Measurements from ENCODE around the gene HLA-G. TPM values are rescaled to one million over a fixed set of nuclear protein-coding genes. Genes with fewer than 3 reads are reported as not detected.

The HLA-G gene
- total and polyA plus RNA-seq, 11 donors = 0.23 to 0.77 (median 0.44) TPM; not detected in 7

- H3K27me3 ChIP-seq = peaks cover 16 to 70% (median 29%) of the 10 kb centered on the region in 9 donors
- ATAC-seq (no peak), DNase-seq (no peak)
- H3K4me3 ChIP-seq = no peak overlapping the region
- peaks cover 0 to 12% (median 2%) of the 10 kb centered on the region in 12 donors for H3K4me1 ChIP-seq
- H3K27ac ChIP-seq = no peak overlapping the region
- no peaks in the 10 kb centered on the region for H3K36me3 ChIP-seq
- WGBS, 4 donors = 68 to 77% (median 69%) methylated on average over 2 of the region's 2 CpGs
- no peak for TF ChIP-seq CTCF (IDR thresholded peaks at IDR 0.05)
- TF ChIP-seq POLR2A (IDR thresholded peaks at IDR 0.05) = no peak
- intact Hi-C loops (cut with DNase I) = no loop called here
- no peaks in the 10 kb centered on the region for H3K9me3 ChIP-seq
Measured at GRCh38 chr6:29825848-29826247, 1.8 kb upstream of the HLA-G start.

DNA sequence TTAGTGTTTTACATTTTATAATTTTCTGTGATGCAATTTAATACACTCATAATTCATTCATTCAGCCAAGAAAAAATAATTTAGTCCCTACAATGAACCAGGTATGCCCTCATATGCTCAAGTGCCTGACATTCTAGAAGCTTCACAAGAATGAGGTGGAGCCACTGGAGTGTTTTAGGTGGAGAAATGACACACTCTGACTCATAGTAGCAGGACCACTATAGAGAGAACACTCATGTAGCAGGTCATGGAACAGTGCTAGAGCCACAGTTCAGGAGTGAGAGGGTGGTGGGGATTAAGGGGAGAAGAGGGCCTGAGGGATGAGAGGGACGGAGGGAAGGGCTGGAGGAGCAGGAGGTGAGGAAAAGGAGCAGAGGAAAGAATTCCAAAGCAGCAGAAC, 1.4 kb upstream of the HLA-G start:
- intact Hi-C loops (cut with DNase I) = no loop called here
- Histone ChIP-seq H3K27me3 (peaks cover 16 to 71% (median 29%) of the 10 kb centered on the region in 9 donors), H3K36me3 (no peaks in the 10 kb centered on the region), H3K4me1 (peaks cover 0 to 12% (median 2%) of the 10 kb centered on the region in 12 donors), H3K27ac (no peak overlapping the region), H3K4me3 (no peak overlapping the region), H3K9me3 (no peaks in the 10 kb centered on the region)
- TF ChIP-seq CTCF (IDR thresholded peaks at IDR 0.05) = no peak
- no peak for TF ChIP-seq POLR2A (IDR thresholded peaks at IDR 0.05)
- DNase-seq = no peak
- ATAC-seq = no peak
- WGBS, 4 donors = 74 to 93% (median 81%) methylated on average over 1 of the region's 1 CpG

GRCh38 chr6:29828471-29828797, 809 bp downstream of the HLA-G start:
- TF ChIP-seq CTCF (IDR thresholded peaks at IDR 0.05) = no peak
- no peak for TF ChIP-seq POLR2A (IDR thresholded peaks at IDR 0.05)
- H3K4me3 ChIP-seq = peak overlapping the region in 10 of 12 donors; percentile 6 to 43 (median 31)
- intact Hi-C loops (cut with DNase I) = no loop called here
- H3K27me3 ChIP-seq = peaks cover 16 to 79% (median 31%) of the 10 kb centered on the region in 9 donors
- H3K27ac ChIP-seq = no peak overlapping the region
- ATAC-seq (no peak), DNase-seq (no peak)
- WGBS, 4 donors = 16 to 24% (median 18%) methylated on average over 19 to 26 of the region's 26 CpGs
- H3K36me3 ChIP-seq = no peaks in the 10 kb centered on the region
- H3K9me3 ChIP-seq = no peaks in the 10 kb centered on the region
- H3K4me1 ChIP-seq = peaks cover 0 to 12% (median 2%) of the 10 kb centered on the region in 12 donors

- Histone ChIP-seq H3K27me3 (peaks cover 17 to 86% (median 31%) of the 10 kb centered on the region in 9 donors), H3K27ac (no peak overlapping the region), H3K4me1 (peaks cover 0 to 12% (median 2%) of the 10 kb centered on the region in 12 donors), H3K36me3 (no peaks in the 10 kb centered on the region), H3K9me3 (no peaks in the 10 kb centered on the region), H3K4me3 (no peak overlapping the region)
- ATAC-seq = no peak
- 91 to 100% (median 92%) methylated on average over 3 of the region's 3 CpGs for WGBS, 4 donors
- TF ChIP-seq CTCF (IDR thresholded peaks at IDR 0.05) = no peak
- no peak for TF ChIP-seq POLR2A (IDR thresholded peaks at IDR 0.05)
- intact Hi-C loops (cut with DNase I) = loop anchor here in 3 of 10 donors (5.0 to 10.0 kb wide), 3 partner anchors 72 to 185 kb away; no protein-coding TSS in a partner anchor
- no peak for DNase-seq
Measured at GRCh38 chr6:29829766-29830165, 2.1 kb downstream of the HLA-G start.

All from heart left ventricle (tissue), 16 donors.